ENCODE measurements around the gene PLXDC2.

The PLXDC2 gene

DNA sequence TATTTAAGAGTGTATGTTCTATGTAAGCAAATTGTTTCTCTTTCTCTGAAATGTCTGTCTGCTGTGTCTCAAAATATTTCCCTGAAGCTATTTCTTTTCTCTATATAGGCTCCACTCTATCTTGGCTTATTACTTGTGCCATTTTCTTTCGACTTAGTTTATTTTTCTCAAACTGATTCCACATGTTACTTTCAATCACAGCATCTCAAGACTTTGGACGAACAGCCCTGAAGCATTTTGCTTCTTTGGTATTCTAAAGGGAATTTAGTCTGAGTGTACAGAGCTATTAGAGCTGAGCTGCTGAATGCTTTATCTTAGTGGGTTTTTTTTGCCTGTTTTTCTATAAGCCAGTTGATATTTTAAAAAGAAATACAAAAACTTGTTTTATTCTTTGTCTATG is 95.7 kb downstream of the PLXDC2 start:
- no peak for DNase-seq (ENCODE audit: low read depth in 3 of 3)

- DNase-seq (ENCODE audit: low read depth in 3 of 3): no peak
Measured at GRCh38 chr10:19913987-19914386, 97.8 kb downstream of the PLXDC2 start.

GRCh38 chr10:19915125-19915524 is 98.9 kb downstream of the PLXDC2 start:
- no peak for DNase-seq (ENCODE audit: low read depth in 3 of 3)

GRCh38 chr10:19915816-19916215 is 99.6 kb downstream of the PLXDC2 start:
- no peak for DNase-seq (ENCODE audit: low read depth in 3 of 3)

GRCh38 chr10:19917751-19918478 is 101.7 kb downstream of the PLXDC2 start:
- no peak for DNase-seq (ENCODE audit: low read depth in 3 of 3)

- DNase-seq (ENCODE audit: low read depth in 3 of 3): no peak
Measured at GRCh38 chr10:19918794-19919193, 102.6 kb downstream of the PLXDC2 start.

DNA sequence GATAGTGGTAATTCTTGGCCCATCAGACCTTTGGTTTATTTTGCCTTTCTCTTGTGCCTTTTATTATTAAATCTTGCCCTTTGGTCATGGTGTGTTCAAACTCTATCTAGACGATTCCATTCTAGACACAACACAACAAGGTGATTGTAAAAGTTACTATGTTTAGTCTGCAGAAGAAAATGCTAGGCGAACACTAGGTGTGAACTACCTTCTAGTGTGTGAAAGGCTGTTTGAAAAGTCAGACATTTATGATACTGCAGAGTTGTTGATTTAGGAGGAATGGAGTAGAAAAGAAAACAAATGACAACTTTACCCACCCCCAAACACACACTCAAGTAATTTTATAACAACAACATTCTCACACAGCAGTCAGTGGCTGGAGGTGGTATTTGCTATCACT is 103.4 kb downstream of the PLXDC2 start:
- DNase-seq (ENCODE audit: low read depth in 3 of 3): no peak

- DNase-seq (ENCODE audit: low read depth in 3 of 3): no peak
Measured at GRCh38 chr10:19920075-19920726, 104.0 kb downstream of the PLXDC2 start.

GRCh38 chr10:19921300-19922140 is 105.3 kb downstream of the PLXDC2 start:
- no peak for DNase-seq (ENCODE audit: low read depth in 3 of 3)

DNA sequence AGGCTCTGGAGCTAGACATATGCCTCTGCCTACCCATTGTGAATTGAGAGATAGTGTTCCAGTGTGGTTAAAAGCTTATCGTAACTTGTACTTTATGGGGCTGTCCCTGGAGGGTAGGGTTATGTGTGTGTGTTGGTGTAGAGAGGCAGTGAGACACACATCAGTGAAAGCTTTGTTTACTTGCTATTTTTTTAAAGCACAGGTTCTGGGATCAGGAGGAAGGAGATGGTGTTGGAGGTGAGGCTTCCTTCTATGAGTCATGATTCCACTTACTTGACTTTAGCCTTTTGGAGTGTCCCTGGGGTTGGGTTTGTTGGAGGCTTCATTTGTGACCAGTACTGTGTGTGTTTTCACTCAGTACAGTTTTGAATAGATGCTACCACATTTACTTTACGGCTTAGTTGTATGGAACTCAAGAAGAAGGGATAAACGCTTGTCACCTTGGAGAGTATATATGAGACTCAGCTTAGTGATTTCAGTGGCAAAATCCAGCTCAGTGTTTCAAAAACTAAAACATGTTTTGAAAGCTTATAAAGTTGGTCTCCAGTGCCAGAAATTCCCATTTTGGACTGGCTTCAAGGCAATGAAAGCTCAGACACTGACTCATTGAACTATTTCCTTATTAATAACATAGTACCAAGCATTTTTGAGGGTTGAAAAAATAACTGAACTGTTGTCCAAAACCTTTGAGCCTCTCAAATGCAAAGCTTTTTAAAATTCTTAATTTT is 106.2 kb downstream of the PLXDC2 start:
- DNase-seq (ENCODE audit: low read depth in 3 of 3): no peak

GRCh38 chr10:19925064-19925463 is 108.8 kb downstream of the PLXDC2 start:
- no peak for DNase-seq (ENCODE audit: low read depth in 3 of 3)

DNA sequence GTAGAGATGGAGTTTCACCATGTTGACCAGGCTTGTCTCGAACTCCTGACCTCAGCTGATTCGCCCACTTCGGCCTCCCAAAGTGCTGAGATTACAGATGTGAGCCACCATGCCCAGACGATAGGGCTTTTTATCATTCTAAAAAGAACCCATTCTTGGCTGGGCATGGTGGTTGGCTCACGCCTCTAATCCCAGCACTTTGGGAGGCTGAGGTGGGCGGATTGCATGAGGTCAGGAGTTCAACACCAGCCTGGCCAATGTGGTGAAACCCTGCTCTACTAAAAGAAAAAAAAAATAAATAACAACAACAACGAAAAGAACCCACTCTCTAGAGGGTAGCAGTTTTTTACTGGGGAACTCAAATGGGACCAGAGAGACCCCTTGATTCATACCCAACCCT is 112.7 kb downstream of the PLXDC2 start:
- DNase-seq (ENCODE audit: low read depth in 3 of 3): no peak

DNA sequence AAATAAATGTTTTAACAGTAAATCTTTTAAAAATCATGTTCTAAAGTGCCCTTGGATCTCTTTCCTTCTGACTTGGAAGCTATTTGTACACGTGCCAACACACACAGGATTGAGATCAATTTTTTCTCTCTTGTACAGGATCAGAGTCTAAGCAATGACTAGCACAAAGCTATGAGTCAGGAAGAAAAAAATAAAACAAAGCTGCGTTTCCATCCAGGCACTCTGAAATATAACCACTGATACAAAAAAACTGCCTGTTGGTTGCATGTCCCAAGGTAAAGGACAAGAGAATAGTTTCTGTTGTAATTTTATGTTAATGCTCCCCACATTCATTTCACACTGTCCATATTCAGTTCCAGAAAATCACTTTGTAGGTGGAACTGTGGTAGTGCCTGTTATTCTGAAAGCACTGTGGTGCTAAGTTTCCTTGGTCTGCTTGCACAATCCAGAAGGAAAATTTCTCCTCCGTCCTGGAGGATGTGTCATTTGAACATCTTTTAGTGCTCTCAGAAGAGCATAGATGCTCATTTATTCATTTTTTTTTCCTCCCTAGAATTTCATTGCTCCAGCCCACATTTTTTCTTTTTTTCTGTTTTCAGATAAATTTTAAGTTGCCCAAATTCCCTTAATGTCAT is 113.4 kb downstream of the PLXDC2 start:
- DNase-seq (ENCODE audit: low read depth in 3 of 3): no peak

- no peak for DNase-seq (ENCODE audit: low read depth in 3 of 3)
Measured at GRCh38 chr10:19930936-19931893, 115.0 kb downstream of the PLXDC2 start.

DNA sequence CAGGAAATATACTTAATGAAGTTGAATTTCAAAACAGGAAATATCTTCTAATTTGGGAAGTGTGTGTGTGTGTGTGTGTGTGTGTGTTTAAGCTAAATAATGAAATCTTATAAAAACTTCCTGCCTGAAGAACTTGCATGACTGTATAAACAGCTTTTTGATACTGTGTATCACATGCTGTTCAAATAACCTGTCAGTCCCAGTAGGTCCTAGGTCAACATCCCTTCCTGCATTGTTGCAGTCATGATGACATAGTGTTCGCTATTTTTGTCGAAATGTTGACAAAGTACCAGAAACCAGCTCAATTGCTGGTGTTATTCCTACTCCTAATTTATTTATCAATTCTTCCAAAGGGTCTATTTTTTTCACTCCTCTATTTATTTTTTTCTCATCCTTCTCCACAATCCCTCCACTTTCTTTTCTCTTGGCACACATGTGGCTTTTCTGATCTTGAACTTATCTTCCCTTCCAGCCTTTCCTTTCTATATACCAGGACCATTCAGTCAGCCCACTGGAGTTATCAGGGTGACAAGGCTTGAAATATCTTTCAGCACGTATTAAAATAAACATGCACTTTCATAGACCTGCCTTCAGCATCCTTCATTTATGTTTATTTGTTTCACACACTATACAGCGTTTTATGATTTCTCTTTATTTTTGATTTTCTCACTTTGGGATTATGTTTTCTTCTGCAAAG is 115.8 kb downstream of the PLXDC2 start:
- no peak for DNase-seq (ENCODE audit: low read depth in 3 of 3)

DNA sequence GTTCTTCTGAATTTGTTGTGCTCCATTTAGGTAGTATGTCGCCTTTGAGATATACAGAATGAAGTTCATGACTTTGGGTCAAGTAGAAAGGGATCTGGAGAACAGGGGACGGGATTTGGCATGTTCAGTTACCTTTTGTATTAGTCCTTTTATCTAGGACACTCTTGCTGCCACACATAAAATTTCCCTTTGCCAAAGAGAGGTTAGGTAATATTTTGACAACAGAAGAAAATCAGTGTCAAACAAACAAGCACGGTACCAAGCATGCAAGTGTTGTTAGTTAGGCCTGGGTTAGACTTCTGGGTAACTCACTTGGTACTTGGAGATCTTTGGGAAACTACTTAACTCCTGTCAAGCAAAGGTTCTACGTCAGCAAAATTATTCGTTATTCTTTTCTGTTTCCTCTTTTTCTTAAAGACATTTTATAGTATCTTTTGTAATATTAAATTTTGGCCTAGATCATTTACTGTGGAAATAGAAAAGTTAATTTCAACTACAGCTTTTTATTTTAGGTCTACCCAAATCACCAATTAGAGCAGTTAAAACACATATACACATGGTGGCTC is 116.7 kb downstream of the PLXDC2 start:
- DNase-seq (ENCODE audit: low read depth in 3 of 3): no peak

GRCh38 chr10:19933772-19934171 is 117.5 kb downstream of the PLXDC2 start:
- no peak for DNase-seq (ENCODE audit: low read depth in 3 of 3)

- DNase-seq (ENCODE audit: low read depth in 3 of 3): no peak
Measured at GRCh38 chr10:19935176-19935575, 118.9 kb downstream of the PLXDC2 start.

DNA sequence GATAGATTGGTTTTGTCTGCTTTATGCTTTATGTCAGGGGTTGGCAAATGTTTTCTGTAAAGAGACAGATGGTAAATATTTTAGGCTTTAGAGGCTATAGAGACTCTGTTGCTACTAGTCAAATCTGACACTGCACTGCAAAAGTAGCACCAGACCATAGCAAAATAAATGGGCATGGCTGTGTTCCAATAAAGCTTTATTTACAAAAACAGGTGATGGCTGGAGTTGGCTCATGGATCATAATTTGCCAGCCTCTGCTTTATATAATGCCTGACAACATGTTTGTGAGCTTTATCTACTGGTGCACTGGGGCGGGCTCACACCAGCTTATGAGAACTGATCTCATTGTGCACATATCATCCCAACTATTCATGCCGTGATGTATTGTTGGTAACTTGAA is 120.1 kb downstream of the PLXDC2 start:
- no peak for DNase-seq (ENCODE audit: low read depth in 3 of 3)

All from stimulated activated CD4-positive, alpha-beta T cell treated with anti-CD3 and anti-CD28 coated beads, TNF-alpha, amount 100 ng/mL, for 24 hours (primary cell).